Measurements from ENCODE around the gene ELN.

Gene ELN

GRCh38 chr7:74071121-74071520, 43.1 kb downstream of the ELN start:
- no peaks in the 10 kb centered on the region for H3F3A ChIP-seq (ENCODE audit: control insufficient read depth, insufficient read depth)
- no peaks in the 10 kb centered on the region for H4K20me1 ChIP-seq (ENCODE audit: control insufficient read depth, insufficient read depth, low read depth, low read length)
- no peaks in the 10 kb centered on the region for H3K36me3 ChIP-seq (ENCODE audit: control insufficient read depth, low read length)
- H3K27me3 ChIP-seq (ENCODE audit: control insufficient read depth, low read length), result no peaks in the 10 kb centered on the region
- no peak overlapping the region for H3K27ac ChIP-seq (ENCODE audit: low read depth, low read length)
- H3K4me2 ChIP-seq (ENCODE audit: low read length), result no peak overlapping the region
- no peaks in the 10 kb centered on the region for H3K9me2 ChIP-seq (replicated peaks; ENCODE audit: control insufficient read depth, low read length)
- H3K9me3 ChIP-seq (ENCODE audit: control insufficient read depth, insufficient read depth, low read length), result no peaks in the 10 kb centered on the region
- peaks cover 13% of the 10 kb centered on the region for H3K4me1 ChIP-seq (ENCODE audit: control insufficient read depth, low read length)
- H3K79me2 ChIP-seq (ENCODE audit: control insufficient read depth, low read length), result no peaks in the 10 kb centered on the region
- TF ChIP-seq, protein P1, sequence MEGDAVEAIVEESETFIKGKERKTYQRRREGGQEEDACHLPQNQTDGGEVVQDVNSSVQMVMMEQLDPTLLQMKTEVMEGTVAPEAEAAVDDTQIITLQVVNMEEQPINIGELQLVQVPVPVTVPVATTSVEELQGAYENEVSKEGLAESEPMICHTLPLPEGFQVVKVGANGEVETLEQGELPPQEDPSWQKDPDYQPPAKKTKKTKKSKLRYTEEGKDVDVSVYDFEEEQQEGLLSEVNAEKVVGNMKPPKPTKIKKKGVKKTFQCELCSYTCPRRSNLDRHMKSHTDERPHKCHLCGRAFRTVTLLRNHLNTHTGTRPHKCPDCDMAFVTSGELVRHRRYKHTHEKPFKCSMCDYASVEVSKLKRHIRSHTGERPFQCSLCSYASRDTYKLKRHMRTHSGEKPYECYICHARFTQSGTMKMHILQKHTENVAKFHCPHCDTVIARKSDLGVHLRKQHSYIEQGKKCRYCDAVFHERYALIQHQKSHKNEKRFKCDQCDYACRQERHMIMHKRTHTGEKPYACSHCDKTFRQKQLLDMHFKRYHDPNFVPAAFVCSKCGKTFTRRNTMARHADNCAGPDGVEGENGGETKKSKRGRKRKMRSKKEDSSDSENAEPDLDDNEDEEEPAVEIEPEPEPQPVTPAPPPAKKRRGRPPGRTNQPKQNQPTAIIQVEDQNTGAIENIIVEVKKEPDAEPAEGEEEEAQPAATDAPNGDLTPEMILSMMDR (IDR thresholded peaks at IDR 0.05; ENCODE audit: low read depth, low read length, poor library complexity, severe bottlenecking), result no peak
- TF ChIP-seq EZH2phosphoT487 (IDR thresholded peaks at IDR 0.05; ENCODE audit: borderline replicate concordance, low read length), result no peak
- H3K4me3 ChIP-seq (ENCODE audit: low read length), result no peak overlapping the region

DNA sequence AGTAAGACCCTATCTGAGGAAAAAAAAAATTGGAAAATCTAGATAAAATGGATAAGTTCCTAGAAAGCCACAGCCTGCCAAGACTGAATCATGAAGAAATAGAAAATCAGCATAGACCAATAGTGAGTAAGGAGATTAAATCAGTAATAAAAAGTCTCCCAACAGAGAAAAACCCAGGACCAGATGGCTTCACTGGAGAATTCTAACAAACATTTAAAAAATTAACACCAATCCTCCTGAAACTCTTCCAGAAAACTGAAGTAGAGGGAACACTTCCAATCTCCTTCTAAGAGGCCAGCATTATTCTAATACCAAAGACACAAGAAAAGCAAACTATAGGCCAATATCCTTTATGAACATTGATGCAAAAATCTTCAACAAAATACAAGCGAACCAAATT, 46.8 kb downstream of the ELN start:
- H3K27ac ChIP-seq (ENCODE audit: low read depth, low read length), result no peak overlapping the region

DNA sequence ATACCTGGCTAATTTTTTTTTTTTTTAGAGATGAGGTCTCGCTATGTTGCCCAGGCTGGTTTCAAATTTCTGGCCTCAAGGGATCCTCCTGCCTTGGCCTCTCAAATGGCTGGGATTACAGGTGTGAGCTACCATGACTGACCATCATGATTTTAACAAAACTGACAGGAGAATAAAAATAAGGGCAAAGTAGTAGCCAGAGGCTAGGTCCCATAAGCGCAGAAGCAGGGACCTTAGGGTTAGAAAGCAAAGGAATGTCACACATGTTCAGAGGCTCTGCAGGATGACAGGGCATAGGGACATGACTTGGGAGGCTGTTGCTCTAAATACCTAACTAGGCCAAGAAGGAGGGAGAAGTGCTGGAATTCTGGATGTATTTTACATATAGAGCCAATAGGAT, 50.5 kb downstream of the ELN start:
- TF ChIP-seq EZH2phosphoT487 (IDR thresholded peaks at IDR 0.05; ENCODE audit: borderline replicate concordance, low read length), result no peak
- TF ChIP-seq, protein P1 (IDR thresholded peaks at IDR 0.05; ENCODE audit: low read depth, low read length, poor library complexity, severe bottlenecking), result no peak
- Histone ChIP-seq H4K20me1 (ENCODE audit: control insufficient read depth, insufficient read depth, low read depth, low read length) (no peaks in the 10 kb centered on the region), H3K4me3 (ENCODE audit: low read length) (no peak overlapping the region), H3K9me2 (replicated peaks; ENCODE audit: control insufficient read depth, low read length) (no peaks in the 10 kb centered on the region), H3K4me2 (ENCODE audit: low read length) (no peak overlapping the region), H3K4me1 (ENCODE audit: control insufficient read depth, low read length) (peaks cover 18% of the 10 kb centered on the region), H3K27me3 (ENCODE audit: control insufficient read depth, low read length) (no peaks in the 10 kb centered on the region), H3K9me3 (ENCODE audit: control insufficient read depth, insufficient read depth, low read length) (no peaks in the 10 kb centered on the region), H3K36me3 (ENCODE audit: control insufficient read depth, low read length) (no peaks in the 10 kb centered on the region), H3K79me2 (ENCODE audit: control insufficient read depth, low read length) (no peaks in the 10 kb centered on the region), H3F3A (ENCODE audit: control insufficient read depth, insufficient read depth) (0 out of 2 replicates have a peak, but pooled peaks cover 3% of the 10 kb centered on the region), H3K27ac (ENCODE audit: low read depth, low read length) (no peak overlapping the region)

More for the DNA sequence above, 46.8 kb downstream of the ELN start:
- no peaks in the 10 kb centered on the region for H3K9me3 ChIP-seq (ENCODE audit: control insufficient read depth, insufficient read depth, low read length)
- no peaks in the 10 kb centered on the region for H3K9me2 ChIP-seq (replicated peaks; ENCODE audit: control insufficient read depth, low read length)
- no peaks in the 10 kb centered on the region for H3K79me2 ChIP-seq (ENCODE audit: control insufficient read depth, low read length)
- peaks cover 9% of the 10 kb centered on the region for H3K4me1 ChIP-seq (ENCODE audit: control insufficient read depth, low read length)
- no peak for TF ChIP-seq EZH2phosphoT487 (IDR thresholded peaks at IDR 0.05; ENCODE audit: borderline replicate concordance, low read length)
- TF ChIP-seq, protein P1 (IDR thresholded peaks at IDR 0.05; ENCODE audit: low read depth, low read length, poor library complexity, severe bottlenecking), result no peak
- H3K4me2 ChIP-seq (ENCODE audit: low read length), result no peak overlapping the region
- H4K20me1 ChIP-seq (ENCODE audit: control insufficient read depth, insufficient read depth, low read depth, low read length), result no peaks in the 10 kb centered on the region
- no peaks in the 10 kb centered on the region for H3K36me3 ChIP-seq (ENCODE audit: control insufficient read depth, low read length)
- H3K4me3 ChIP-seq (ENCODE audit: low read length), result no peak overlapping the region
- 0 out of 2 replicates have a peak, but pooled peaks cover 3% of the 10 kb centered on the region for H3F3A ChIP-seq (ENCODE audit: control insufficient read depth, insufficient read depth)
- H3K27me3 ChIP-seq (ENCODE audit: control insufficient read depth, low read length), result no peaks in the 10 kb centered on the region
